Lung (tissue), 12 donors: Measurements from ENCODE around the gene MYO18A. TPM values are rescaled to one million over a fixed set of nuclear protein-coding genes. Genes with fewer than 3 reads are reported as not detected.

Experiments
- ATAC-seq: fragments of 200-7000 bp; cut with Tn5 transposase; one replicate; pipeline ENCODE4 v1.9.1; 2020; ENCODE audit warnings: moderate number of reproducible peaks; ENCODE audit not compliant: insufficient read depth, low FRiP score
- DNase-seq, 3 donors: peaks; one replicate each; pipeline ENCODE4 v3.0.0-alpha.2; 2013 to 2017
- H3K27ac ChIP-seq, 2 donors: one replicate each; pipeline ENCODE4 v1.5.1; 2013; ENCODE audit warnings: mild to moderate bottlenecking in 2 of 2, moderate library complexity in 2 of 2, control low read depth in 1 of 2, inconsistent platforms in 1 of 2, low read depth in 1 of 2, low read length in 1 of 2
- H3K27me3 ChIP-seq, 3 donors: one replicate each; pipeline ENCODE4 v1.5.1; 2013; ENCODE audit warnings: low read length in 2 of 3; ENCODE audit not compliant: control insufficient read depth in 3 of 3, insufficient read depth in 3 of 3
- H3K36me3 ChIP-seq, 4 donors: one replicate each; pipeline ENCODE4 v1.5.1; 2013; ENCODE audit warnings: low read length in 4 of 4, mild to moderate bottlenecking in 1 of 4, moderate library complexity in 1 of 4; ENCODE audit not compliant: control insufficient read depth in 4 of 4, insufficient read depth in 4 of 4
- H3K4me1 ChIP-seq, 5 donors: one replicate each; pipeline ENCODE4 v1.5.1; 2013; ENCODE audit warnings: low read length in 5 of 5, mild to moderate bottlenecking in 2 of 5, moderate library complexity in 1 of 5; ENCODE audit not compliant: control insufficient read depth in 5 of 5, insufficient read depth in 5 of 5
- H3K4me3 ChIP-seq: one replicate; pipeline ENCODE4 v1.5.1; 2013; ENCODE audit warnings: mild to moderate bottlenecking, control low read depth, moderate library complexity
- H3K9ac ChIP-seq, 2 donors: one replicate each; pipeline ENCODE4 v1.5.1; 2013; ENCODE audit warnings: low read length in 2 of 2, control low read depth in 1 of 2; ENCODE audit not compliant: insufficient read depth in 1 of 2
- H3K9me3 ChIP-seq, 4 donors: one replicate each; pipeline ENCODE4 v1.5.1; 2013; ENCODE audit warnings: low read length in 3 of 4, mild to moderate bottlenecking in 1 of 4, moderate library complexity in 1 of 4; ENCODE audit not compliant: control insufficient read depth in 4 of 4, insufficient read depth in 3 of 4
- CTCF ChIP-seq: IDR thresholded peaks from 2 replicates; pipeline ENCODE4 v1.5.1; 2012; ENCODE audit warnings: mild to moderate bottlenecking; ENCODE audit errors: control extremely low read depth, extremely low read depth
- WGBS, 2 donors: extraction: QIAGEN DNeasy Blood & Tissue Kit; methylation state at CpG; one replicate each; pipeline ENCODE4 v1.1.7; 2013; 5-methylcytosine and 5-hydroxymethylcytosine counted together
- polyA plus RNA-seq, 2 donors: library from polyadenylated mRNA; stranded (reverse); fragments of 200-250 nt; gene quantifications; one replicate each; pipeline ENCODE4 v1.2.1, GENCODE V29; 2013
- total RNA-seq, 2 donors: library from RNA; depleted of rRNA in 1 of 2; stranded (reverse); fragments of >200 nt in 1 of 2; gene quantifications; one replicate each; pipeline ENCODE4 v1.2.1, GENCODE V29; 2014 to 2021
- donor health status: control.
- donor health status: control.
- donor health status: Bipolar disorder and iron deficiency.
- donor health status: healthy.
- donor health status: DM: yes; HTN: yes; CAD: no.

MYO18A gene
- total and polyA plus RNA-seq, 4 donors: 19.0 to 65.2 (median 49.3) TPM

- no peak overlapping the region for H3K9ac ChIP-seq
- ATAC-seq (no peak), DNase-seq (no peak)
- H3K36me3 ChIP-seq: no peaks in the 10 kb centered on the region
- WGBS, 2 donors: 71 to 78% methylated on average over 5 of the region's 5 CpGs
- H3K4me3 ChIP-seq: no peak overlapping the region
- no peak overlapping the region for H3K27ac ChIP-seq
- peaks cover 0 to 37% (median 12%) of the 10 kb centered on the region in 3 donors for H3K27me3 ChIP-seq
- TF ChIP-seq CTCF: no peak
- peaks cover 0 to 3% (median 0%) of the 10 kb centered on the region in 5 donors for H3K4me1 ChIP-seq
- H3K9me3 ChIP-seq: peaks cover 0 to 8% (median 2%) of the 10 kb centered on the region in 4 donors
These were observed 143.6 kb downstream of the MYO18A start for GRCh38 chr17:29036584-29036983.

- Histone ChIP-seq H3K4me1 (peaks cover 0 to 3% (median 0%) of the 10 kb centered on the region in 5 donors), H3K27me3 (peaks cover 0 to 37% (median 14%) of the 10 kb centered on the region in 3 donors), H3K9me3 (peaks cover 0 to 8% (median 2%) of the 10 kb centered on the region in 4 donors), H3K4me3 (no peak overlapping the region), H3K9ac (no peak overlapping the region), H3K27ac (no peak overlapping the region), H3K36me3 (no peaks in the 10 kb centered on the region)
- ATAC-seq (no peak), DNase-seq (no peak)
- WGBS, 2 donors: 56 to 65% methylated on average over 1 of the region's 1 CpG
- no peak for TF ChIP-seq CTCF
These were observed 145.7 kb downstream of the MYO18A start for GRCh38 chr17:29034510-29034909.

GRCh38 chr17:29032857-29033197 is 147.4 kb downstream of the MYO18A start:
- peaks cover 0 to 8% (median 2%) of the 10 kb centered on the region in 4 donors for H3K9me3 ChIP-seq
- H3K9ac ChIP-seq: no peak overlapping the region
- no peak for DNase-seq
- H3K27me3 ChIP-seq: peaks cover 0 to 30% (median 11%) of the 10 kb centered on the region in 3 donors
- 25 to 37% methylated on average over 6 of the region's 6 CpGs for WGBS, 2 donors
- H3K4me3 ChIP-seq: no peak overlapping the region
- peaks cover 0 to 2% (median 0%) of the 10 kb centered on the region in 5 donors for H3K4me1 ChIP-seq
- no peak for ATAC-seq
- TF ChIP-seq CTCF: no peak
- no peak overlapping the region for H3K27ac ChIP-seq
- H3K36me3 ChIP-seq: no peaks in the 10 kb centered on the region
